NB4 (cell line): ENCODE results near the gene DMRT3.

Source experiments
- DNase-seq: peaks from one replicate; pipeline ENCODE4 v3.0.0; 2010; ENCODE audit warnings: low read depth
- H3K4me3 ChIP-seq: one replicate; pipeline ENCODE4 v1.5.1; 2011; ENCODE audit warnings: mild to moderate bottlenecking, low read depth, low read length, moderate library complexity
- CTCF ChIP-seq: IDR thresholded peaks from one replicate; pipeline ENCODE4 v1.5.1; 2012; ENCODE audit warnings: low read depth, low read length
- MYC ChIP-seq: IDR thresholded peaks from 2 replicates; pipeline ENCODE4 v1.6.1; 2011; ENCODE audit warnings: low read depth, low read length
- POLR2A ChIP-seq: IDR thresholded peaks from 2 replicates; pipeline ENCODE4 v1.6.1; 2011; ENCODE audit warnings: mild to moderate bottlenecking; ENCODE audit not compliant: insufficient read length; ENCODE audit errors: extremely low read depth
- TF ChIP-seq, protein P1 (sequence below): IDR thresholded peaks from 2 replicates; pipeline ENCODE4 v1.6.1; 2011; ENCODE audit warnings: low read depth, low read length

Gene DMRT3

DNA sequence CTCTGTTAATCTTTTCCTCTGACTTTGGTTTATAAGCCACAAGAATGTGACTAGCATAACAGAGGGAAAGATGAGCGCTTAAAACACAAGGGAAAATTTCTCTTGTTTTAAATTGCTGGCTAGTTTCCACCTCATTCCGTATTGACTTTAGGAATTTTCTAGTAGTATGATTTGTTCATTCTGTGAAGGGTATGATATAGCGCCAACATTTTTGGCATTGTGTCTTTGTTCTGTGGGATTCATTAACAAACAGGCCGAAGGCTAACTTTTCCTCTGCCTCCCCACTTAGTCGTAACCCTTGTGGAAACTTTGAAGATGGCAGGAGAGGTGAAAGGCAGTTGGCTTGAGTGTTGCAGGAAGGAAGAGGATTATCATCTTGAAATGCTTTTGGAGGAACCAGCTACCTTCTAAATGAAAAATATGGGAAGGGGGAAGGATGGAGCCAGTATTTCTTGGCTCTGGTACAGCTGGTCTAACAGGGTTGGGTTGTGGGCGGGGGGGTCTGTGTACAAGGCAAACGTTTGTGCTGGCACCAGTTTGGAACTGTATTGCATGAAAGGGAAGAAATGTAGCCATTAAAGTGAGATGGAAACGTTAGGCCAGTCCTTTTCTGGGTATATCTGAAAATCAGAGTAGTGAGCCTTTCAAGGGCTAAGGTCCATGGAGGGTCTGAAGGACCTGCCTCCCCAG, 52.2 kb downstream of the DMRT3 start:
- no peak for DNase-seq
- TF ChIP-seq MYC (no peak), CTCF (no peak), POLR2A (no peak)
- TF ChIP-seq, protein P1, sequence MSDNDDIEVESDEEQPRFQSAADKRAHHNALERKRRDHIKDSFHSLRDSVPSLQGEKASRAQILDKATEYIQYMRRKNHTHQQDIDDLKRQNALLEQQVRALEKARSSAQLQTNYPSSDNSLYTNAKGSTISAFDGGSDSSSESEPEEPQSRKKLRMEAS: no peak

GRCh38 chr9:1031951-1032601, 55.6 kb downstream of the DMRT3 start:
- H3K4me3 ChIP-seq: no peak overlapping the region
- TF ChIP-seq, protein P1: no peak
- no peak for DNase-seq

More for the DNA sequence above, 52.2 kb downstream of the DMRT3 start:
- no peak overlapping the region for H3K4me3 ChIP-seq

- TF ChIP-seq, protein P1: no peak
- TF ChIP-seq CTCF: no peak
- no peak for TF ChIP-seq POLR2A
- TF ChIP-seq MYC: no peak
- no peak overlapping the region for H3K4me3 ChIP-seq
- no peak for DNase-seq
Observed at GRCh38 chr9:1034271-1034670, 57.8 kb downstream of the DMRT3 start.

DNA sequence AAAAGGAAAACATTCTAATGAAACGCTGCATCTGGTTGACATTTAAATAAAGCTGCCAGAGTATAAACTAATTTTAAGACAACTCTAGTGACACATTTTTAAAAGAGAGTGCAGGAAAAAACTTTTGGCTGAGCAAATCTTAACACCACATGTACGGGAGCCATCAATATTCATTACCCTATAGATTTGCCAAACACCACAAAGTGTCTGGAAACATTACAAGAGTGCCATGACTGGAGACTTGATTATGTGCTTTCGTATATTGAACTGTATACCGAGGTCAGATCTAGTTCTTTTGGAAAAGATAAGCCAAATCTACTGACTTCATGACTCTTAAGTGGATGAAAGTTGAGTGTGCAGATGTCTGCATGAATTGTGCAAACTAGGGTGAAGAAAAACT, 63.1 kb downstream of the DMRT3 start:
- no peak overlapping the region for H3K4me3 ChIP-seq
- DNase-seq: no peak
- no peak for TF ChIP-seq MYC
- TF ChIP-seq POLR2A: no peak
- TF ChIP-seq, protein P1: no peak
- TF ChIP-seq CTCF: no peak
